ENCODE results near the gene TBC1D22A.

The TBC1D22A gene

DNA sequence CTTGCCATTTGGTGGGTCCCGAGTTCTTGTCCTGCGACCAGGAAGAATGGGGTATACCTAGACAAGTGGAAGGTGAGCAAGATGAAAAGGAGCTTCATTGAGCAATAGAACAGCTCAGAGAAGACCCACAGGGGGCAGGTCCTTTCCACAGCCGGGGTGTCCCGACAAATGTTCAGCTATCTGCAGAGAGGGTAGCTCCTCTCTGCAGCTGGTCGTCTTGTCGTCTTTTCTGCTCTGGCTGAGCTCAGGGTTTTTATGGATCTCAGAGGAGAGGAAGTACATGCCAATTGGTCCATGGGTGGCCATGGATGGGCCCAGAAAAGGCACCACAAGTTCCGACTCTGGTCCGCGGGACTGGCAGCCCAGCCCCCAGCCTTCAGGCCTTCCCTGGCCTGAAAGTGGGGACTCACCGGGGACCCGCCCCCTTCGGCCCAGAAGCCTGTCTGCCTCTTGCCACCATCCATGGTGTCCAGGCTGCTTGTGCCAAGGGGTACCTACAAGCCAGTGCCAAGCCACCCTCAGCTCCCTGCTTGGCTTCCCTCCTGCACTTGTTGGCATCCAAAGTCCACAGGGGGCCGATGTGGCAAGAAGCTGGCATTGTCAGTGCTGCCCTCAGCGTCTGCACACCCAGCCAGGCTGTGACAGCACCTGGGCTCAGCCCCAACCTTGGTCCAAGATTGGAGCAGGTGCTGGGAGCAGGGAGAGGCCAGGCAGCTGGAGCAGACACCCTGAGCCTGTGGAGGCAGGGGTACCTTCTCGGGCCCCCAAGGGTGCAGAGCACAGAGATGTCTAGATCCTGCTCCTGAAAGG, 438.9 kb downstream of the TBC1D22A start:
- no peak for DNase-seq (ENCODE audit: low read depth)

DNA sequence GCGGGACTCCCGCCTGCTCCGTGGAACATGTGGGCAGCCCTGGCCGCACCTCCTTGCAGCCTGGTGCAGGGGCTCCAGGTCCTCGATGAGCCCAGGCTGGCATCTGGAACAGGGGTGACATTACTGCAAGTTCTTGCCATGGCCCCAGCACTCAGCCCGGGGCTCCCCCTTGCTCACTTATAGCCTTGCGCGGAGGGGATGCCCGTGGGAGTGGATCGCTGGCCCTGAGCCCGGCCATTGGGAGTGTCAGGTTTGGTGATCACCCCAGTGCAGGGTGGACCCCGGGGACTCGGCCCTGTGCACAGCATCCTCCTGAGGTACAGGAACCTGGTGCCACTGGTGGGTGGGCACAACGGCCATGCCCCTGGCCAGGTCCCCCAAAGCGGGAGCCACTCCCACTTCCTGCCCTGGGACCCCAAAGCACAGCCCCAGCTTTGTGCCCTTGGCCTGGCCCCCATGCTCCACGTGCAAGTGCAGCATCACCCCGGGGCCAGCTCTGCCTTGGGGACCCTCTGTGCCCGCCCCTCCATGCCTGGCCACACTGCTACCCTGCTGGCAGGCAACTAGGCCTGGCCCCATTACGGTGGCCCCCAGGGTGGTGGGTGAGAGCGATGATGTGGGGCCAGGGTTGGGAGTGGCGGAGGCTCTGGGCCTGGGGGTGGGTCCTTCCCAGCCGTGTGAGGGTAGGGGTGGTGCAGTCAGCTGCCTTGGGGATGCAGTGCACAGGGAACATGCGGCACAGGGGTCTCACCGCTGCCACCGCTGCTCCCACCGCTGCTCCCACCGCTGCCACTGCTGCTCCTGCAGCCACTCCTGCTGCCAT, 439.8 kb downstream of the TBC1D22A start:
- no peak for DNase-seq (ENCODE audit: low read depth)

DNA sequence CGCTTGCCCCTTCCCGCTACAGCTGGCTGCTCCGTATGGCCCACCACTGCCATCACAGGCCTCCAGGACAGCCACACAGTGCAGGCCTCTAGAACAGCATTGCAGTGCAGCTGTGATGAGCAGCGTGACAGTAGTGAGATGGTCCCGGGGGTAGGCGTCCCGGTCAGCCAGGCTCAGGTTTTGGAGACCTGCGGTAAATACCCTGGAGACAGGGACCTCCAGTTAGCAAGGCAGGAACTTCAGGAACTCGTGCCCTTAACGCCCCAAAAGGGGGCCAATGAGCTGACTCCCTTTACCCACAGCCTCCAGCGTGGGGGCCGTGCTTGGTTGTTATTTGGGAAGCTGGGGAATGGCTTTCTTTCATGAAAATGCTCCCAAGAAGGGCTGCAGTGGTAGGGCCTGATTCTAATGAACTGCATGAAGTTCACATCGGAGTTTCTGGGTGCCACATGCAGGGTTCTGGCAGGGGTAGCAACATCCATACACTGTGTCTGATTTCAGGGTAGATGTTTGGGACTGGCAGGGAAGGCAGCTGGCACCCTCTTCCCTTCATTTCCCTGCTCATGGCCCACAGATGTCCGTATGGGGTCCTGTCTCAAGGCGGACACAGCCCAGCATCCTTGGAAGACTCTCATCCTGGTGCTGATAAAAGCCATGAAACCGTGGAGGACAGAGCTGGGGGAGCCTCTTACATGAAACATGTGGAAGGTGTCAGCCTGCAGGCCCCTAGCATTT, 440.5 kb downstream of the TBC1D22A start:
- no peak for DNase-seq (ENCODE audit: low read depth)

DNA sequence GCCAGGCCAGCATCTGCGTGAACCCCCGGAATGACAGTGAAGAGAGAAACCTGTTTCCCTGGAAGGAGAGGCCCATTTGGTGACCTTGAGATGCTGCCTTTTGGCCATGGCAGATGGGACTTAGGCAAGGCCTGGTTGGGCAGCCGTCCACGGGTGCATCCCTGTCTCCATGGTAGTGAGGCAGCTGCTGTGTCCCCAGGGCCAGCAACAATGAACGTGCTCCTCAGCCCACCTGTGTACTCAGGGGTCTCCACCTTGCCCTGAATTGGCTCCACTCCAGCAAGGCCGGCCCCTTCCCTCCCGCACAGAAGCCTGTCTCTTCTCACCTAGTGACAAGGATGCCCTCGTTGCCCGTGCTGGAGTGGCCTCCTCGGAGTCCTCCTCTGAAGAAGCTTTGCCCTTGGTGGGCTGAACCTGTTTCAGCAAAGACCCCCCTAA, 441.1 kb downstream of the TBC1D22A start:
- no peak for DNase-seq (ENCODE audit: low read depth)

DNA sequence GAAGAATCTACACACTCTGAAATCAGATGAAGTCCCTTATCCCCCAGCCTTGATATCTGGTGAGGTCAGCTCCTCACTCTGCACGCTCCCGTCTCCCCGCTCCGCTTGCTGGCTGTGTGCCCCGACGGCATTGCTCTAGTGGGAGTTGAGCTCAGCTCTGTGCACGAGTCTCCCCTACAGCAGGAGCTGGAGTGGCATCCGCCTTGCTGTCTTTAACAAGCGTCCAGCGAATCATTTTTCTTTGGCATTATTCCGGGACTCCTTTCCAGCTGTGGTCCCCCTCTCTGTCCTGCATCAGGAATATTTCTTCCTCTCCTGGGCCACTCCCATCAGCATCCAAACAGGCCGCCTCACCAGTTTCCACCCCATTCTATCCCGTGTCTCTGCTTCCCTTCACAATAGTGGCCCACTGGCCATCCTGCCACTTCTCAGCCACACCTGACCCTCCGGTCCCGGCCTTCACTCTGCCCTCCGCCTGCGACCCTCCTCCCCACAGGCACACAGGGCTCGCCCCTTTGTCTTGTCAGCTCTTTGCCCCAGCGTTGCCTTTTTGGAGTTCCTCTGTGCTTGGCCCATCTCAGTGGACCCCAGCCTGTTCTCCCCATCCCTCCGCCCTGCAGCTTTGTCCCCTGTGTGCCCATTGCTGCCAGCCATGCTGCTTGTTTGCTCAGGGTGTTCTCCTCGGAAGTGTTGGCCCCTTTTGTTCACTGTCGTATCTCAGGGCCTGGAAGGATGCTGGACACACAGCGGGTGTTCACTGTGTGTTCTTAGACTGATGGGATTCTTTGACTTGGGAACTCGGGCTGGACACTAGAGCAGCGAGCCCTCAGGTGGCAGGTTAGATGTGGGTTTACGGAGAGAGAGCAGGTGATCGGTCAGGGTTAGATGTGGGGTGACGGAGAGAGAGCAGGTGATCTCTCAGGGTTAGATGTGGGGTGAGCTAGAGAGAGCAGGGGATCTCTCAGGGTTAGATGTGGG, 441.8 kb downstream of the TBC1D22A start:
- DNase-seq (ENCODE audit: low read depth): no peak

DNA sequence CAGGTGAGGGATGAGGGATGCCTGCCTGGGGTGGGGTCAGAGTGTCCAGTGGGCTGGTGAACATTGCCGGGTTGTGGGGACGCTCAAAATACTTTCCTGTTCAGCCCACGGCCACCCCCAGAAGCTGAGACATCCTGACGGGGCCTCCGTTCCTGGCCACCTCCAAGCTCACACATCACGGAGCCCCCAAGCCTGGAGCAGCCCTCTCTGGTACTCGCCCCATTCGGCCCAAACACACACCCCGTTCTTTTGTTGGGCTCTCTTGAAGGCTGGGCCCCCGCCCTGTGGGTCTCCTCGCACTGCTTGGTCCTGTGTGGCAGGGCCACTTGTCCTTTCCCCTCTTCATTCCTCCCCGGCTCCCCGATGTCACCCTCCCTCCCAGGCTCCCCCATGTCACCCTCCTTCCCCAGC, 442.6 kb downstream of the TBC1D22A start:
- DNase-seq (ENCODE audit: low read depth): no peak

DNA sequence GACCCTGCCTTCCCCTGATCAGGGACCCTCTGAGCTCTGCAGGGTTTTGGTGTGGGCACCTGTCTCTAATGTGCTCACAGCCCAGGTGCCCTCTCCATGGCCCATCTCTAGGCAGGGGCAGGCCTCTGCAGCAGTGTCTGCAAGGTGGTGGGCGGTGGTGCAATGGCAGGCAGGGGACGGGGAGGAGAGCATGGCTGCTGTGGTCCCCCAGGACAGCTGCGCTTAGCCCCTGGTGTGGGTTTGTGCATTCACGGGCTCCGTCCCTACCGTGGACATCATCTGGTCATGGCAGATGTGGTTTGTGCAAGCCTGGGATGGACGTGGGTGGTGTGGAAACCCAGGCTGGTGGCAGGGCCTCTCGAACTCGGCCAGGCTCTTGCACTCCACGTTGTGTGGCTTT, 443.1 kb downstream of the TBC1D22A start:
- DNase-seq (ENCODE audit: low read depth): no peak

DNA sequence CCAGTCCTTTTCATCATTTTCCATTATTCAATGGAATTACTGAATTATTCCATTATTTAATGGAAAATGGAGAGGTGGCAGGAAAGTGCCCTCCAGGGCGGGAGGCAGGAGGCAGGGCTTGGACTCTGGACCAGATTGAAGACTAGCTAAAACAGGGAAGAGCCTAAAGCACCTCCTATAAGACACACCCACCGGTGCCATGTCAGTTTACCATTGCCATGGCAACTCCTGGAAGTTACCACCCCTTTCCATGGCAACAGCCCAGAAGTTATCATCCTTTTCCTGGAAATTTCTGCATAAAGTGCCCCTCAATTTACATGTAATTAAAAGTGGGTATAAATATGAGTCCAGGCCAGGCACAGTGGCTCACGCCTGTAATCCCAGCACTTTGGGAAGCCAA, 443.7 kb downstream of the TBC1D22A start:
- DNase-seq (ENCODE audit: low read depth): no peak

DNA sequence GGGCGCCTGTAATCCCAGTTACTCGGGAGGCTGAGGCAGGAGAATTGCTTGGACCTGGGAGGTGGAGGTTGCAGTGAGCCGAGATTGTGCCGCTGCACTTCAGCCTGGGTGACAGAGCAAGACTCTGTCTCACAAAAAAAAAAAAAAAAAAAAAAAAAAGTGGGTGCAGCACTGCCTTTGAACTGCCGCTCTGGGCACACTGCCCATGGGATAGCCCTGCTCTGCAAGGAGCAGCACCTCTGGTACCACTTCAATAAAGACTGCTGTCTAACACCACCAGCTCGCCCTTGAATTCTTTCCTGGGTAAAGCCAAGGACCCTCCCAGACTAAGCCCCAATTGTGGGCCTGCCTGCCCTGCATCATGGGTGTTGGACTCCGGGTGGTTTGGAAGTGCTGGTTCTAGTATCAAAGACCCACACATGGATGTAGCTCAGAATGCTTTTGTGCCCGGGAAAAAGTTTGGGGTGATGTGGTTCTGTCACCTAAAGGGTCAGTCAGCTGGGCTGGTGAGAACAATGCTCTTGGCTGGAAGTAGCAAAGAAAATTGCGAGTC, 444.3 kb downstream of the TBC1D22A start:
- no peak for DNase-seq (ENCODE audit: low read depth)

DNA sequence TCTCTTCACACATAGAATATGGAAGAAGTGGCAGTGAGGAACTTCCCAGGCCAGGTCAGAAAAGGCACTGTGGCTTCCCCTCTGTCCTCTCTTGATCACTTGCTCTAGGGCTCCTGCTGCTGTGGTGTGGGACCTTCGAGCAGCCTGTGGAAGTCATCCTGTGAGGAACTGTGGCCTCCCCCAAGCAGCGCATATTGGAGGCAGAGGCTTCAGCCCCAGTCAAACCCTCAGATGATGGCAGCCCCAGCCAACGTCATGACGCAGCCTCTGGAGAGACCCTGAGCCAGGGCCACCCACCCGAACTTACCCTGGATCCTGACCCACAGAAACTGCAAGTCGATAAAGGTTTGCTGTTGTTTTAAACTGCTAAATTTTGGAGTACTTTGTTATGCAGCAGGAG, 444.9 kb downstream of the TBC1D22A start:
- DNase-seq (ENCODE audit: low read depth): no peak

DNA sequence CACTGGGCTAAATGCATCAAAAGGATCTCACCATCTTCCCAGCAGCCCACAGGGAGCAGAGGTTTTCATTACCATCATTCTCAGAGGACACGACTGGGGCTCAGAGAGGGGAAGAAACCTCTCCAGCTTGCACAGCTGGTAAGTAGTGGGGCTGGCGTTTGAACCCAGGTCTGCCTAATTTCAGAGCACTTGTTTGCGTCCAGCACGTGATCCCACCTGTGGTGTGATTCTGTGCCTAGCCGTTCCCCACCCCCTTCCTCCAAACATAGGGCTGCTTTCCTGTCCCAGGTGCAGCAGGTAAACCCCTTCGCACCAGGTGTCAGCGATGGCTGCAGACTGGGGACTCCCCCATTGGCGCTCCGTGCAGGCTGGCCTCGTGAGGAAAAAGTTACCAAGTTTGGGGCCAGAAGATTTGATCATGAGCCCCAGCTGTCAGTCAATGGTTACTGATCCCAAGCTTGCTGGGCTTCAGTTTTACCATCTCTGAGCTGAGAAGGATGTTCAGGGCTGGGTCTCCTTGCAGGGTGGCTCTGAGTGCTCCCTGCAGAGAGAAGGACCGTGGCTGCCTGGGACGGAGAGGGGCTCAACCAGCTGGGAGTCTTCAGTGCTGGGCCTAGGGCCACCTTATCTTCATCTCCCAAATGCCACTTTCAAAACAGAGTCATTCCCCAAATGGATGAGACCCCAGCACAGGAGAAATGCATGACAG, 445.6 kb downstream of the TBC1D22A start:
- DNase-seq (ENCODE audit: low read depth): no peak

DNA sequence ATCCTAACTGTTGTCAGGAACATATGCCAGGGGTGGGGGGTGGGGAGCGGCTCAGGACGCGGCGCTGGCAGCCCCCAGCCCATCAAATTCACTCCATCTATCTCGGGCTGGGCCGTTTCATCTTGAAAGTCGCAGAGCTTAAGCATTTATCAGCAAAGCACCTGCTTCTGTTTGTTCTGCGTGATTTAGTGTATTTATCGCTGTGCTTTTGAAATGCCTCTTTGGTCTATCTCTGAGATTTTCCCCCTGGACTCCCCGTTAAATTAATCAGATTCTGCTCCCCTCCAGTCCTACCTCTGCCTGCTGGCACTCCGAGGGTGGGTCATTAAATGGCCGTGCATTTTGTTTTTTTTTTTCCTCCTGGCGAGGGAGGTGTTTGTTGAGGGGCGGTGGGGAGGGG, 446.2 kb downstream of the TBC1D22A start:
- DNase-seq (ENCODE audit: low read depth): no peak

DNA sequence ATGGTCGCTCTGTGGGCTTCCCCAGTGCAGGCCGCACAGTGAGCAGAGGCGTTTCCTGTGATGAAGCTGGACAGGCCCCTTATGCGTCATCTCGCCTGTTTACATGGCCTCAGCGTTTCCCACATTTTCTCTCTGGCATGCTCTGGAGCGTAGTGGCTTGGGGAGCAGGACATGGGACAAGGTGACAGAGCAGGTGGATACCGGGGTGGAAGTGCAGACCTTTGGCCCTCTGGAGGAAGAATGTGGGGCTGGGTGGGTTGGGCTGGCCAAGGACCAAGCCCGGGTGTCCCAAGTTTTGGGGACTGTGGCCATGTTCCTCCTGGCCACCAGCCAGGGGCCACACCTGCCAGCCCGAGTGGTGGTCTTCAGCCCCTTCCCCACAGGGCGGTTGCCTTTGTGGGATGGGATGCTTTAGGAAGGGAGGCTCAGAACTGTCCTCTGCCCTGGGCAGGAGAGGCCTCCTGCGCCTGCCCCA, 446.6 kb downstream of the TBC1D22A start:
- no peak for DNase-seq (ENCODE audit: low read depth)

DNA sequence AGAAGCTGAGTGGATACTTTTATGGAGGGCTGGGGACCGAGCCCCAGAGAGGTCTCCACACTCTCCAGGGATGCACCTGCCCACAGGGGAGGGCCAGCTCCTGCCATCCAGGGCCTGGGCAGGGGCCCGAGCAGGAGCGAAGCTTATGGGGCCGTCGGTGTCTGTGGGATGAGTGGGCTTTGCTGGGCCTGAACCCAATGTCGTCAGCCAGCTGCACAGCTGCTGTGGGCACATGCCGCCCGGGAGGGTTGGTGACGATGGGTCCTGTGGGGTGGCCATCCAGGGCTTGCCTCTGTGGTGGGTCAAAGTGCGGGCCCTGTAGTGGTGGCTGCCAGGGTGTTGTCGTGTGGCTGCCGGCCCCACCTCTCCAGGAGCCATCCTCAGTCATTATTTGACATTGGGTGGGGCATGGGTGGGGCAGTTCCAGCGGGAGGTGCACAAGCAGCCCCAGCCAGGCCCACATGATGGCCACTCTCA, 447.1 kb downstream of the TBC1D22A start:
- DNase-seq (ENCODE audit: low read depth): no peak

DNA sequence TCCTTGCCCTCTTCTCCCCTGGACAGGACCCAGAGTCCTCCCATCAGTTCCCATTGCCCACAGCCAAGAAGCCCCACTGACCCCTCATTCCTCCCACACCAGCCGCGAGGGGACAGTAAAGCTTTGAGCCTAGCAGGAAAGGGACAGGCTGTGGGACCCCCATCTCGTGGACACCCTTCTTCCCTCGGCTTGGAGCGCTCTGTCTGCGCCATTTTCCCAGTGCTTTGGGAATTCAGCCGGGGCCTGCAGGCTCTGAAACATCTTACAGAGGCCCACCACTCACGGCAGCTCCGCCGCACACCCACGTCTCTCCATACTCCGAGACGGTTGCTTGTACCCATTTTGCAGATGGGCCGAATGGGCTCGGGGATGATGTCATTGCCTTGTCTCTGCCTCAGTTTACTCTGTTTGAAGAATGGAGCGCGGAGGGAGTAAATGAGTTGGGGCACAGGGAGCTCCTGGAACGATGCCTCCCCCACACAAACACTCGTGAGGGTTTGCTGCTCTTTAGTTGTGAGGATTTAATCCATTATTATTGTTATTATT, 447.7 kb downstream of the TBC1D22A start:
- no peak for DNase-seq (ENCODE audit: low read depth)

DNA sequence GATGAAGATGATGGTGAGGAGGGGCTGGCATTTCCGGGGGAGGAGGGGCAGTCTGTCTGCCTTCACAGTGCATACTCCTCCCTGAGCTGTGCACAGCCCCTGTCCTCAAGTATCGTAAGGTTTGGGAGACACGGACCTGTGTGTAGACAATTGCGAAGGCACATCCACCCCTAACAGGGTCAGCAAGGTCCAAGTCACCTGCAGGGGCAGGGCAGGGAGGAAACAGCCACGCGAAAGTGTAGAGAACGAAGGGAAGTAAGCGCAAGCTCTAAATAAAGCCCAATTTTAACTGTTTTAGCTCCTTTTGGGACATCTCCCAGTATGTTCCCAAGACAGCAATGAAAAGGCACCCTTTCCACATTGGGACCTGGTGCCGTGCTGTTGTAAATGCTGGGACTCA, 448.2 kb downstream of the TBC1D22A start:
- no peak for DNase-seq (ENCODE audit: low read depth)

DNA sequence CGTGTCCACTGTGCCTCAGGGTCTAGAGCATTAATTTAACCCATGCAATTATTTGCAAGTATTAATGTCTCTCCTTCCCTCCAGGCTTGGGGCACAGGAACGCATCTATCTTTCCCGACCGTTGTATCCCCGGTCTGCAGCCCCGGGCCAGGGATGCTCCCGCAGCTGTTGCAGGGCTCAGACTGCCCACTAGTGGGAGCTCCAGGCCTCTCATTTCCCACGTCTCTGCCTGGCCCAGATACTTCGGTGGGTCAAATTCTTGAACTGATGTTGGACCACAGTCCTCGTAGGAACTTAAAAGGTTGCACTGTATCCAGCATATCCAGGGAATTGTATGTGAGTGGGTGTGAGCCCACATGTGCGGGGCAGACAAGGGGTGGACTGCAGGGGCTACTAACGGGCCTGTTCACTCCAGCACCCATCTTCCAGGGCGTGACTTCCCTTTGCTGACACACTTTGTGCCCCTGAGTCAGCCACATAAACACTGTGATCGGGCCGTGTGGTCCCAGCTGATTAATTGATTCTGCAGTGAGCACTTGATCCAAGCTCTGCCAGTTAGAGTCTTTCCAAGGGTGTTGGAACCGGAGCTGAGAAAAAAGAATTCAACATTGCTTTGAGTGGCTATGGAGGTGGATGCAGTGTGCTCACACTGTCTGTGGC, 451.3 kb downstream of the TBC1D22A start:
- peak; percentile 26 for DNase-seq (ENCODE audit: low read depth)

DNA sequence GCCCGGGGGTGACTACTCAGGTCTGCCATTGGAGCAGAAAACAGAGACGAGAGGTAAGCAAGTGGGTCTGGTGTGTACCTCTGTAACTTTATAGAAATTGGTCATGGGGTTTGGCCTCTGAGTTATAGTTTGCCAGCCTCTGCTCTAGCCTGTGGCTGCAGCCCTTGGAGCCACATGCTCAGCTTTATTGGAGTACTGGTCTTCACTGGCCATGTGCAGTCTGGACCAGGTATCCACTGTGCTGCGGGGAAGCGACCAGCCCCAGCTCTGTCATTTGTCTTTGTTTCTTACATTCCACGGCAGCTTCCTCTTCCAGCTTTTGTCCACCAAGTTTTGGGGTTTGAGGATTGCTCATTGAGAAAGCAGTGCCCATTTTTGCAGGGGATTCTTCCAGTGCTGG, 453.4 kb downstream of the TBC1D22A start:
- DNase-seq (ENCODE audit: low read depth): no peak

DNA sequence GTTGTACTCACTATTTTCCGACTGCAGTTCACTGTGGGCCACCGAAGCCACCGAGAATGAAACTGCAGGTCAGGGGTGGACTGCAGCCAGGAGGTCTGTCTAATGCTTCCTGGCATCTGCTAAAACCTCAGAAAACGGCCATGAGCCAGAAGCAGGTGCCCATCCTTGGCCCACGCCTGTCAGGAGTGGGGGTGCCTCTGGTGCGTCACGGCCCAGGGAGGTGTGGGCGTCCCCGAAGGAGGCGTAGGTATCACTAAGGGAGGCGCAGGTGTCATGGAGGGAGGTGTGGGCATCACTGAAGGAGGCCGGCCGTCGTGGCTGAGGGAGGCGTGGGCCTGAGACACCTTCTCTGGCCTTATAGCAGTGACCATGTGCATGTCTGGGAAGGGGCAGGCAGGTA, 456.2 kb downstream of the TBC1D22A start:
- no peak for DNase-seq (ENCODE audit: low read depth)

Measured in activated T-cell treated with anti-CD3 and anti-CD28 coated beads for 1 hour (primary cell).